NOMO-1 (cell line): ENCODE measurements around the gene KRTAP5-10.
"Not testable (repeated sequence)": the region's sequence is repeated elsewhere in the genome, so short reads cannot be mapped to it uniquely, and the experiment has no call there.

Experiments
- DNase-seq, 2 experiments: peaks; one replicate each; lab custom pipeline; 2025; ENCODE audit not compliant: unreplicated experiment in 2 of 2; lab: John Stamatoyannopoulos, UW

The KRTAP5-10 gene, protein sequence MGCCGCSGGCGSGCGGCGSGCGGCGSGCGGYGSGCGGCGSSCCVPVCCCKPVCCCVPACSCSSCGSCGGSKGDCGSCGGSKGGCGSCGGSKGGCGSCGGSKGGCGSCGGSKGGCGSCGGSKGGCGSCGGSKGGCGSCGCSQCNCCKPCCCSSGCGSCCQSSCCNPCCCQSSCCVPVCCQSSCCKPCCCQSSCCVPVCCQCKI

GRCh38 chr11:71565263-71565662 lies at the start of gene KRTAP5-10:
KRTAP5-10 (plus strand) TSS chr11:71565563; CDS start chr11:71565588, 25 bp downstream.
- no peak for DNase-seq

DNA sequence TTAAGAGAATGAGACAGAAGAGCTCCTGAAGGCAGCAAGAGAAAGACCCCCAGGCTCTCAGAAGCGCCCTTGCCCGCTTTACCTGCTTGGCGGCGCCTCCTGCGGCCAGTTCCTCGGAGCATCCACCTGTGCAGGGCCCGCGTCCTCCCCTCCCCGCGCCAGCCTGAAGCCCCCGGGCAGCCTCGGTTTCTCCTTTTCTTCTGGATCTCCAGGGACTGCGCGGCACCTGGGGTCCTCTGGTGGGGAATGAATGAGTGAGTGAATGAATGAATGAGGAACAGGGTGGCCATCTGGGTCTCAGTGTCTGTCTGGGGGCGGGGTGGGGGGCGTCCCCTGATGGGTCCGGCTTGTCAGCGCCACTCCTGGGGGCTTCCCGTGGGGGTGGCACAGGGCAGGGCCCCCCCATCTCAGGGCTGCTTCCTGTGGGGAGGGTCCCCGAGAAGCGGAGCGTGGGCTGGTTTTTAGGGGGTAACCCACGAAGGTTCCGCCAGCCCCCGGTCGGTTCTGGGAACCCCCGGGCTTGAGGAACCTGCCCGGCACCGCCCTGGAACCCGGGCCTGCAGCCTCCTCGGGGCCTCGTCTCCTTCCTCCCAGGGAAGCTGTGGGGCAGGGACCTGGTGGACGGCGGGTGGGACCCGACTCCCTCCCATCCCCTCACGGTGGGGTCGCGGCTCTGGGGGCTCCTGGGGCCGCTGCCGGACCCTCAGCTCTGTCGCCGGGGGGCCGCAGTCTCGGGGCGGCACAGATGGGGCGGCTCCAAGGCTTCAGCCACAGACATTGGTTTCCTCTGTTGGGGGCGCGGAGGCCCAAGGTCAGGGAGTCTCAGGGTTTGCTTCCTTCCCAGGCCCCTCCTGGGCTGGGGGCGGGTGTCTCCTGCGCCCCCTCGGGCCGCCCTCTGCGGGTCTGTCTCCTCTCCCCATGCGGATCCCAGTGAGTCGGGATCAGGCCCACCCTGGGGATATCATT lies 46.6 kb upstream of the KRTAP5-10 start:
- DNase-seq = no peak

DNA sequence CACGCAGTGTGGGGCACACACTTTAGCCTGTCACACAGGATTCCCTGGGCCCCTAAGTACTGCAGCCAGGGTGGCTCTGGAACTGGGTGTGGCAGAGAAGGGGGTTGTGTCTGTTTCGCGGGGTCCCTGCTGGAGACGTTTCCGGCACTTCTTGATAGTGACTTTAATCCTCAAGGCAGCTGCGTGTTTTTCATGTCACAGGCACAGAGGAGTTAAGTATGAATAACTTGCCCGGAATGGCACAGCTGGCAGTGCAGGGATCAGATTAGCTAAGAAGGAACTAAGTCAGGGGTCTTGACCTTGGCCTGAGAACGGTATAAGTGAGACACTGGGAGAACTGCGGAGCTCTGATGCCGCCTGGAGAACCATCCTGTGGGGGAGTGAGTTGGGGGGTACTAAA lies 45.8 kb upstream of the KRTAP5-10 start:
- no peak for DNase-seq

- DNase-seq = no peak
These were observed 40.0 kb upstream of the KRTAP5-10 start for GRCh38 chr11:71525188-71525937.

DNA sequence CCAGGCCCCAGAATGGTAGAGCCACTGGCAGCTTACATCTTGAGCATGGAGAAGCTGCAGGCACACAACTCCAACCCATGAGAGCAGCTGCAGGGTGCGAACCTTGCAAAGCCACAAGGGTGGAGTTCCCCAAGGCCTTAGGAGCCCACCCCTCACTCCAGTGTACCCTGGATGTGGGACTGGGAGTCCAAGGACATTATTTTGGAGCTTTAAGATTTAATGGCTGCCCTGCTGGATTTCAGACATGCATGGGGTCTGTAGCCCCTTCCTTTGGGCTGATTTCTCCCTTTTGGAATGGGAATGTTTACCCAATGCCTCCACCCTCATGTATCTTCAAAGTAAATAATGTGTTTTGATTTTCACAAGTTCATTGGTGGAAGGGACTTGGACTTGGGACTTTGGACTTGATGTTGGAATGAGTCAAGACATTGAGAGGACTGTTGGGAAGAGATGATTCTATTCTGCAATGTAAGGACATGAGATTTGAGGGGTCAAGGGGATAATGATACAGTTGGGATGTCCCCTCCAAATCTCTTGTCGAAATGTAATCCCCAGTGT lies 39.3 kb upstream of the KRTAP5-10 start:
- DNase-seq = no peak

DNA sequence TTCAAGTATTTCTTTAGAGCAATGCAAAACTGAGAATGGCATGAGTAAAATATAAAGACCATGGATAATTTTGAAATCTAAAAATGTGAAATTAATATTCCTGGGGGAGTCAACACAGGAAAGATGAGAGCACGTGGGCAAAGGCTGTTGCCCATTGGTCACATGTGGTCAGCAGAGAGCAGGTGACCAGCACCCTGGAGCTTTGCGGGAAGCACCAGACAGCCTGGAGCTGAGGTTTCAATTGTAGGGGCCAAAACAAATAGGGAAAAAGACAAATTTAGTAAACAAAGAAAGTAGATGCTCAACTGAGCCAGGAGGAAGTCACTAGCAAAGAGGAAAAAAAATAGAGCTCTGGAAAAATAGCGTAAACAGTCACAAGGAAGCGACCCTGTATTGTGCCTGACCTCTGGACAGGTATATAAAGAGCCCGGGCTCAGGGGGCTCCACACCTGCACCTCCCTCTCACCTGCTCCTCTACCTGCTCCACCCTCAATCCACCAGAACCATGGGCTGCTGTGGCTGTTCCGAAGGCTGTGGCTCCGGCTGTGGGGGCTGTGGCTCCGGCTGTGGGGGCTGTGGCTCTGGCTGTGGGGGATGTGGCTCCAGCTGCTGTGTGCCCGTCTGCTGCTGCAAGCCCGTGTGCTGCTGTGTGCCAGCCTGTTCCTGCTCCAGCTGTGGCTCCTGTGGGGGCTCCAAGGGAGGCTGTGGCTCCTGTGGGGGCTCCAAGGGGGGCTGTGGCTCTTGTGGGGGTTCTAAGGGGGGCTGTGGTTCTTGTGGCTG lies 38.4 kb upstream of the KRTAP5-10 start, which contains the start of gene KRTAP5-7:
KRTAP5-7 (plus strand) TSS at position 472 of the 780 bp plus-strand sequence; CDS start at position 506, 34 bp downstream.
- DNase-seq = not testable (repeated sequence)

GRCh38 chr11:71527576-71528210 lies 37.7 kb upstream of the KRTAP5-10 start:
- DNase-seq = no peak

DNA sequence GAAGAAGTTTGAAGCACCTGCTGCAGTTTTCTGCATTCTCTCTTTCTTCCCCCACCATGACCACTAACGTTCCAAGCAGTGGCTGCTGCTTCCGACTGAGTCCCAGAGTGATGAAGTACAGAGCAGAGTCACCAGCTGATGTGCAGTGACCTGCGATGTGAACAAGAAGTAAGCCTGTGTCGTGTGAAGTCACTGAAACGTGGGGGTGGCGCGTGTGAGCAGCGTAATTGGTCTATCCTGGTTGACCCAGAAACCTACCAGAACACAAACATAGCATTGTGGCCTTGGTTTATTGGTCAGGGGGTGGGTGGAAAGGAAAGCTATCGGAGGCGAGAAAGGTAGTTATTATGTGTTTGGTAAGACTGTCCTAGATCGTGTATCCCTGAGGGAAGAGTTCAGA lies 34.8 kb upstream of the KRTAP5-10 start:
- no peak for DNase-seq

DNA sequence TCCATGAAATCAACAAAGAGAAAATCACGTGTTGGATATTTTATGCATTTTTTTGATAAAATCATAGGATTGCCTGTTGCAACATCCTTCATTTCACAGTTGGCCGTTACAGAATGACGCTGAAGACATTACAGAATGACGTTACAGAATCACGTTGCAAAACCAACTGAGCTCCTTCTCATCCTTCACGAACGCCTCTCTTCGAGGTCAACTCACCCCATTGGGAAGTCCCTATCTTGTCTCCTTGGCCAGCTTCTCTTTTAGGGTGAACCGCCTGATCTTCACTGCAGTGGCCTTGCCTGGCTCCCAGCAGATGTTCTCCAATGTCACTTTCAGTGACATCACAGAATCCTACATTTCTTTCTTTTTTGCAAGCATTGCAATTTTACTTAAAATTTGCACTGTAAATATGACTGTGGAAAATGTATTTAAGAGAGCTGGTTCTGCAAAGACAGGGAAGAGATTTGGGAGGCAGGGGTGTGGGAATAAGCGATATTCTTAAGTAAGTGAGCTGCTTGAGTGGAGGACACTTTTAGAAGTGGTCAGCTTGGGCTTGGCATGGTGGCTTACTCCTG lies 33.2 kb upstream of the KRTAP5-10 start:
- no peak for DNase-seq

DNA sequence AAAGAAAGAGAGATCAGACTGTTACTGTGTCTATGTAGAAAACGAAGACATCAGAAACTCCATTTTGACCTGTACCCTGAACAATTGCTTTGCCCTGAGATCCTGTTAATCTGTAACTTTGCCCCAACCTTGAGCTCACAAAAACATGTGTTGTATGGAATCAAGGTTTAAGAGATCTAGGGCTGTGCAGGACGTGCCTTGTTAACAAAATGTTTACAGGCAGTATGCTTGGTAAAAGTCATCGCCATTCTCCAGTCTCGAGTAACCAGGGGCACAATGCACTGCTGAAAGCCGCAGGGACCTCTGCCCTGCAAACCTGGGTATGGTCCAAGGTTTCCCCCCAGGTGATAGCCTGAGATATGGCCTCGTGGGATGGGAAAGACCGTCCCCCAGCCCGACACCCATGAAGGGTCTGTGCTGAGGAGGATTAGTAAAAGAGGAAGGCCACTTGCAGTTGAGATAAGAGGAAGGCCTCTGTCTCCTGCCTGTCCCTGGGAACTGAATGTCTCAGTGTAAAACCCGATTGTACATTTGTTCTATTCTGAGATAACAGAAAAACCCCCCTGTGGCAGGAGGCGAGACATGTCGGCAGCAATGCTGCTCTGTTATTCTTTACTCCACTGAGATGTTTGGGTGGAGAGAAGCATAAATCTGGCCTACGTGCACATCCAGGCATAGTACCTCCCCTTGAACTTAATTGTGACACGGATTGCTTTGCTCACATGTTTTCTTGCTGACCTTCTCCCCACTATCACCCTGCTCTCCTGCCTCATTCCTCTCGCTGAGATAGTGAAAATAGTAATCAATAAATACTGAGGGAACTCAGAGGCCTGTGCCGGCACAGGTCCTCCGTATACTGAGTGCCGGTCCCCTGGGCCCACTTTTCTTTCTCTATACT lies 30.4 kb upstream of the KRTAP5-10 start:
- DNase-seq = not testable (repeated sequence)

DNA sequence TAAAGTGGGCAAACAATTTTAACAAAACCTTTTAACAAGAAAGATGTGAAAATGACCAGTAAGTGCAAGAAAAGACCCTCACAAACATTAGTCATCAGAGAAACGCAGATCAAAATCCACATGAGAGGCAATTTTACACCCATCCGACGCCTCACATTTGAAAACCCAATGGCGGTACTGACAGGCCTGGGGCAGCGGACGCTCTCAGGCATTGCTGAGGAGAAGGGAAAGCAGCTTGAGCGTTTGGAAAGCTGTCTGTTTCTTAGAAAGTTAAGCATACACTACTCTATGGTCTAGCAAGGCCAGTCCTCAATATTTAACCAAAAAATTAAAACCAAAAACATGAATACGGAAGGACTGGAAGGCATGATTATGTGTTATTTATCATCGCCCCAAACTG lies 29.5 kb upstream of the KRTAP5-10 start:
- no peak for DNase-seq

GRCh38 chr11:71537537-71537936 lies 27.8 kb upstream of the KRTAP5-10 start:
- DNase-seq = no peak

- DNase-seq = not testable (repeated sequence)
These were observed 27.2 kb upstream of the KRTAP5-10 start, which contains the start of gene KRTAP5-8 for GRCh38 chr11:71537977-71538665. KRTAP5-8 (plus strand) TSS chr11:71538025; CDS start chr11:71538056, 31 bp downstream.

- DNase-seq = no peak
These were observed 26.7 kb upstream of the KRTAP5-10 start for GRCh38 chr11:71538666-71538990.

DNA sequence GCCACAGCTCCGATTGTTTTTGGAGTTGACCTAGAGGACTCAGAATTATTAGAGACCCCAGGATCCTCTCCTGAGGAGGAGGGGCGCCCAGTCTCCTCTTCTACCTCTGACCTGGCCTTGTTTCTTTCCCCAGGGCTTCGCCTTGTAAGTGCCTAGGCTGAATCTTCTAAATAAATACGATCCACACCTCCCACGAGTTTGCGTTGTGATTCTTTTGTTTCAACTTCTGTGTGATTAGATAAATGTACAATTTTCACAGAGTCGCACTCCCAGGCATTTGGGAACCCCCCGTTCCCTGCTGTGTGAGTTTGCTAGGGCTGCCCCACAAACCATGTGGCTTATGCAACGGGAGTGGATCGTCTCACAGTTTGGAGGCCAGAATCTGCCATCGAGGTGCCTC lies 26.3 kb upstream of the KRTAP5-10 start:
- DNase-seq = no peak

- not testable (repeated sequence) for DNase-seq
These were observed 25.4 kb upstream of the KRTAP5-10 start for GRCh38 chr11:71539971-71540370.

DNA sequence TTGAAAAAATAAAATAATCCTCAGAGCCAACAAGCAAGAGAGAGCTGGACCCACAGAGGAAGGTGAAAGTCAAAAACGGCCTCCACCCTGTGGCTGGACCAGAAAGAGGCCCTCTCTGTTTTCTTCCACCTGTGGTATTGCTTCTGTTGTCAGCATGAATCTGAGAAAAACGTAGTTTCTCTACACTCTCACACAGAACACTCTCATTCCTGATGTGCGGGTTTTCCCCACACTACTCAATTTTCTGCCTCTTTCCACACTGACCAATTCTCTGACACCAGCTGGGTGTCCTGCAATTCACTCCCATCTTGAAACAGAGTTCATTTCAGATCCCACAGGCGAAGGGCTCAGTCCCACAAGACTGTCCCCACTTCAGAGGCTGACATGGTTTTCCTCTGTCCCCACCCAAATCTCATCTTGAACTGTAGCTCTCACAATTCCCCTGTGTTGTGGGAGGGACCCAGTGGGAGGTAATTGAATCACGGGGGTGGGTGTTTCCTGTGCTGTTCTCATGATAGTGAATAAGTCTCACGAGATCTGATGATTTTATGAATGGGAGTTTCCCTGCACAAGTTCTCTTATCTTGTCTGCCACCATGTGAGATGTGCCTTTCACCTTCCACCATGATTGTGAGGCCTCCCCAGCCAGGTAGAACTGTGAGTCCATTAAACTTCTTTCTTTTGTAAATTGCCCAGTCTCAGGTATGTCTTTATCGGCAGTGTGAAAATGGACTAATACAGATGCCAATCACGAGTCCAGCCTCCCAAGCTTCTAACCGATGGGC lies 24.6 kb upstream of the KRTAP5-10 start:
- not testable (repeated sequence) for DNase-seq
